IMR-90 (cell line): ENCODE data around the gene FBXW7. TPM values are rescaled to one million over a fixed set of nuclear protein-coding genes. Genes with fewer than 3 reads are reported as not detected.
A peak's percentile ranks its signal among the peaks of the same experiment; 100 is the strongest.

Experiments used
- ATAC-seq: fragments of 200-7000 bp; cut with Tn5 transposase; 2 replicates; pipeline ENCODE4 v1.9.1; 2020; ENCODE audit warnings: low read depth, mild to moderate bottlenecking, moderate library complexity
- BruUV-seq: library from RNA; stranded (reverse); fragments of 400-500 nt; replicated peaks from 2 replicates; lab custom pipeline; 2021; lab: Mats Ljungman, UMichigan
- CTCF ChIA-PET: fragments of 300-600 bp; formaldehyde crosslinking; extraction: SDS; loops from one replicate; lab custom pipeline; 2021; ENCODE audit warnings: antibody characterized with exemption; lab: Yijun Ruan, JAX
- POLR2A ChIA-PET: fragments of 300-600 bp; sonication (Branson Sonifier 250); formaldehyde crosslinking; loops from one replicate; lab custom pipeline; 2022; ENCODE audit warnings: antibody characterized with exemption; ENCODE audit not compliant: unreplicated experiment; lab: Charles Lee
- DNase-seq: peaks from one replicate; pipeline ENCODE4 v3.0.0; 2013
- H2AFZ ChIP-seq: replicated peaks from 2 replicates; pipeline ENCODE3; 2013; ENCODE audit warnings: low read length, mild to moderate bottlenecking; ENCODE audit not compliant: poor library complexity
- H2AK5ac ChIP-seq: 2 replicates; pipeline ENCODE4 v1.6.1; 2013; ENCODE audit warnings: low read depth, low read length, inconsistent platforms
- H2AK9ac ChIP-seq: replicated peaks from 2 replicates; pipeline ENCODE3; 2013; ENCODE audit warnings: mild to moderate bottlenecking, low read depth, low read length, moderate library complexity; ENCODE audit not compliant: poor library complexity
- H2BK120ac ChIP-seq: 2 replicates; pipeline ENCODE4 v1.6.1; 2013; ENCODE audit warnings: low read depth, low read length, inconsistent platforms
- H2BK15ac ChIP-seq: 3 replicates; pipeline ENCODE4 v1.6.1; 2013; ENCODE audit warnings: low read depth, low read length, inconsistent platforms
- H2BK20ac ChIP-seq: 2 replicates; pipeline ENCODE4 v1.6.1; 2013; ENCODE audit warnings: low read depth, mild to moderate bottlenecking, inconsistent platforms, low read length, moderate library complexity
- H2BK5ac ChIP-seq: 2 replicates; pipeline ENCODE4 v1.6.1; 2013; ENCODE audit warnings: mild to moderate bottlenecking, low read depth, low read length, inconsistent platforms; ENCODE audit not compliant: poor library complexity, severe bottlenecking
- H3K14ac ChIP-seq: replicated peaks from 2 replicates; pipeline ENCODE4 v1.6.1; 2013; ENCODE audit warnings: low read depth, low read length, inconsistent platforms
- H3K18ac ChIP-seq: 2 replicates; pipeline ENCODE4 v1.6.1; 2013; ENCODE audit warnings: low read depth, low read length, control low read depth
- H3K23ac ChIP-seq: 2 replicates; pipeline ENCODE4 v1.6.1; 2013; ENCODE audit warnings: low read depth, low read length, inconsistent platforms
- H3K27ac ChIP-seq: 2 replicates; pipeline ENCODE4 v1.5.1; 2013; ENCODE audit warnings: mild to moderate bottlenecking, control low read depth, low read length; ENCODE audit not compliant: insufficient read depth
- H3K27me3 ChIP-seq: 2 replicates; pipeline ENCODE4 v1.6.1; 2013; ENCODE audit warnings: low read length; ENCODE audit not compliant: control insufficient read depth, insufficient read depth
- H3K36me3 ChIP-seq: 2 replicates; pipeline ENCODE4 v1.6.1; 2013; ENCODE audit warnings: low read length, mixed read lengths; ENCODE audit not compliant: control insufficient read depth, insufficient read depth
- H3K4ac ChIP-seq: 2 replicates; pipeline ENCODE4 v1.6.1; 2013; ENCODE audit warnings: low read depth, low read length, inconsistent platforms
- H3K4me1 ChIP-seq: 2 replicates; pipeline ENCODE4 v1.6.1; 2013; ENCODE audit warnings: low read length, mixed read lengths; ENCODE audit not compliant: control insufficient read depth, insufficient read depth
- H3K4me2 ChIP-seq: 2 replicates; pipeline ENCODE4 v1.6.1; 2013; ENCODE audit warnings: low read depth, mild to moderate bottlenecking, control low read depth, low read length, moderate library complexity
- H3K4me3 ChIP-seq: 2 replicates; pipeline ENCODE4 v1.5.1; 2013; ENCODE audit warnings: low read depth, mild to moderate bottlenecking, control low read depth, low read length, moderate library complexity; ENCODE audit not compliant: insufficient read depth
- H3K56ac ChIP-seq: 2 replicates; pipeline ENCODE4 v1.6.1; 2013; ENCODE audit warnings: low read length, inconsistent platforms; ENCODE audit not compliant: insufficient read depth; ENCODE audit errors: extremely low read depth
- H3K79me1 ChIP-seq, 2 experiments: 2 replicates each; pipeline ENCODE4 v1.6.1; 2013; ENCODE audit warnings: low read length in 2 of 2, inconsistent platforms in 1 of 2, low read depth in 1 of 2
- H3K9ac ChIP-seq: 2 replicates; pipeline ENCODE4 v1.6.1; 2013; ENCODE audit warnings: low read depth, low read length, control low read depth
- H3K9me1 ChIP-seq: 2 replicates; pipeline ENCODE4 v1.6.1; 2013; ENCODE audit warnings: low read length, inconsistent platforms; ENCODE audit not compliant: insufficient read depth
- H3K9me3 ChIP-seq: 2 replicates; pipeline ENCODE4 v1.6.1; 2013; ENCODE audit warnings: low read length; ENCODE audit not compliant: control insufficient read depth, insufficient read depth
- H4K20me1 ChIP-seq: 2 replicates; pipeline ENCODE4 v1.6.1; 2013; ENCODE audit warnings: low read length, inconsistent platforms; ENCODE audit not compliant: insufficient read depth
- H4K5ac ChIP-seq: 2 replicates; pipeline ENCODE4 v1.6.1; 2013; ENCODE audit warnings: mild to moderate bottlenecking, low read depth, low read length, control low read depth
- H4K8ac ChIP-seq, 2 experiments: 2 replicates each; pipeline ENCODE4 v1.6.1; 2013; ENCODE audit warnings: low read depth in 2 of 2, low read length in 2 of 2, control low read depth in 1 of 2, inconsistent platforms in 1 of 2
- H4K91ac ChIP-seq: 2 replicates; pipeline ENCODE4 v1.6.1; 2013; ENCODE audit warnings: low read depth, low read length, inconsistent platforms; ENCODE audit not compliant: insufficient read depth
- BHLHE40 ChIP-seq: fragments of 150-350 bp; IDR thresholded peaks from 2 replicates; pipeline ENCODE4 v1.6.1; 2016; ENCODE audit warnings: mild to moderate bottlenecking, low read depth, low read length
- CEBPB ChIP-seq: IDR thresholded peaks from 2 replicates; pipeline ENCODE4 v1.6.1; 2012; ENCODE audit warnings: low read depth, low read length, improper control_type of control experiment
- CHD1 ChIP-seq: IDR thresholded peaks from 2 replicates; pipeline ENCODE4 v1.6.1; 2012; ENCODE audit warnings: low read depth, low read length, improper control_type of control experiment
- CTCF ChIP-seq: conservative IDR thresholded peaks from 2 replicates; pipeline ENCODE4 v1.5.1; 2012; ENCODE audit warnings: mild to moderate bottlenecking, low read depth, low read length, improper control_type of control experiment
- ELK1 ChIP-seq: fragments of 150-350 bp; IDR thresholded peaks from 2 replicates; pipeline ENCODE4 v1.6.1; 2016; ENCODE audit warnings: low read depth, mild to moderate bottlenecking, low read length, moderate library complexity, borderline replicate concordance
- FOS ChIP-seq: fragments of 150-350 bp; IDR thresholded peaks from 2 replicates; pipeline ENCODE4 v1.6.1; 2016; ENCODE audit warnings: low read depth, low read length
- MAFK ChIP-seq: IDR thresholded peaks from 2 replicates; pipeline ENCODE4 v1.6.1; 2012; ENCODE audit warnings: low read depth, low read length, improper control_type of control experiment
- MAZ ChIP-seq: IDR thresholded peaks from 2 replicates; pipeline ENCODE4 v1.6.1; 2012; ENCODE audit warnings: low read depth, mild to moderate bottlenecking, low read length, improper control_type of control experiment, moderate library complexity, borderline replicate concordance
- MXI1 ChIP-seq: IDR thresholded peaks from 2 replicates; pipeline ENCODE4 v1.6.1; 2012; ENCODE audit warnings: low read depth, mild to moderate bottlenecking, low read length, moderate library complexity, borderline replicate concordance
- NFE2L2 ChIP-seq: fragments of 150-350 bp; IDR thresholded peaks from 2 replicates; pipeline ENCODE4 v1.6.1; 2016; ENCODE audit warnings: low read depth, mild to moderate bottlenecking, low read length
- POLR2A ChIP-seq: IDR thresholded peaks from 2 replicates; pipeline ENCODE4 v1.6.1; 2012; ENCODE audit warnings: mild to moderate bottlenecking, low read depth, low read length
- RAD21 ChIP-seq: IDR thresholded peaks from 2 replicates; pipeline ENCODE4 v1.6.1; 2012; ENCODE audit warnings: low read length, improper control_type of control experiment
- RCOR1 ChIP-seq: IDR thresholded peaks from 2 replicates; pipeline ENCODE4 v1.6.1; 2012; ENCODE audit warnings: mild to moderate bottlenecking, low read length, improper control_type of control experiment; ENCODE audit not compliant: insufficient replicate concordance
- RFX5 ChIP-seq: IDR thresholded peaks from 2 replicates; pipeline ENCODE4 v1.8.0; 2012; ENCODE audit warnings: low read depth, mild to moderate bottlenecking, low read length, moderate library complexity
- SMC3 ChIP-seq: fragments of 150-350 bp; IDR thresholded peaks from 2 replicates; pipeline ENCODE4 v1.6.1; 2016; ENCODE audit warnings: low read depth, mild to moderate bottlenecking, antibody characterized with exemption, low read length, moderate library complexity
- WGBS, 2 experiments: methylation state at CpG; one replicate each; pipeline versions ENCODE4 v1.1.5 to v1.1.7; 2013; ENCODE audit warnings: missing lambda C conversion rate in 2 of 2; ENCODE audit not compliant: insufficient read length in 1 of 2; ENCODE audit errors: extremely low coverage in 2 of 2; 5-methylcytosine and 5-hydroxymethylcytosine counted together
- dilution Hi-C: fragments of 300-500 bp; cut with HindIII; formaldehyde crosslinking; loops from one replicate; pipeline ENCODE4 v1.14.3; 2018; ENCODE audit warnings: low sequenced_read_pairs; ENCODE audit not compliant: unreplicated experiment
- in situ Hi-C: fragments of 300-500 bp; cut with MboI; formaldehyde crosslinking; loops from 3 replicates; pipeline ENCODE4 v1.14.3; 2019; ENCODE audit warnings: low sequenced_read_pairs, inconsistent platforms, mixed read lengths
- intact Hi-C: fragments of 100-400 bp; cut with micrococcal nuclease; formaldehyde crosslinking; loops from 2 replicates; pipeline ENCODE4 v1.10.0; 2022
- polyA plus RNA-seq, 3 experiments: library from polyadenylated mRNA; depleted of rRNA; stranded (reverse); fragments of >200 nt; gene quantifications; 2 replicates each; pipeline ENCODE4 v1.2.3, GENCODE V29; 2012; ENCODE audit warnings: low replicate concordance in 1 of 3
- total RNA-seq: library from RNA; depleted of rRNA; stranded (reverse); fragments of >200 nt; gene quantifications from 2 replicates; pipeline ENCODE4 v1.2.3, GENCODE V29; 2012
- TF ChIP-seq, protein P1 (sequence below): fragments of 150-350 bp; IDR thresholded peaks from 2 replicates; pipeline ENCODE4 v1.6.1; 2017; ENCODE audit warnings: mild to moderate bottlenecking, antibody characterized with exemption, low read length, low read depth

Gene FBXW7
- total and polyA plus RNA-seq, 2 of the 4 experiments (the other 2 are of a cell fraction), result 7.2 to 27.4 TPM

- Histone ChIP-seq H3K23ac (no peak overlapping the region), H3K27me3 (no peaks in the 10 kb centered on the region), H4K5ac (no peak overlapping the region), H2BK120ac (no peak overlapping the region), H3K18ac (no peak overlapping the region), H3K4ac (no peak overlapping the region), H2AK9ac (no peak overlapping the region), H4K20me1 (no peaks in the 10 kb centered on the region; the same call in 1 of the 2 replicates), H3K14ac (no peak overlapping the region), H3K9ac (no peak overlapping the region), H3K4me3 (no peak overlapping the region), H2BK5ac (no peak overlapping the region), H3K56ac (no peak overlapping the region), H2AK5ac (no peak overlapping the region), H3K36me3 (no peaks in the 10 kb centered on the region), H3K4me2 (no peak overlapping the region), H2AFZ (no peak overlapping the region), H3K9me3 (no peaks in the 10 kb centered on the region), H3K4me1 (peaks cover 2% of the 10 kb centered on the region; the same call in 1 of the 2 replicates), H3K79me1 (peaks cover 9 to 15% of the 10 kb centered on the region in 2 experiments; a peak in 2 of 4 replicates), H3K27ac (no peak overlapping the region), H4K8ac (0 out of 4 replicates have a peak overlapping the region, but pooled peaks of 1 of the 2 experiments have one; percentile 5), H2BK20ac (no peak overlapping the region), H2BK15ac (no peak overlapping the region), H3K9me1 (no peaks in the 10 kb centered on the region), H4K91ac (no peak overlapping the region)
- in situ Hi-C loops, result no loop called here
- DNase-seq (no peak), ATAC-seq (no peak)
- dilution Hi-C loops, result no loop called here
- TF ChIP-seq POLR2A (no peak), MAZ (no peak), RAD21 (no peak), NFE2L2 (no peak), RFX5 (no peak), ELK1 (no peak), FOS (no peak), SMC3 (no peak), RCOR1 (no peak), MAFK (no peak), CHD1 (no peak), BHLHE40 (no peak), MXI1 (no peak), CEBPB (no peak), CTCF (no peak)
- TF ChIP-seq, protein P1, sequence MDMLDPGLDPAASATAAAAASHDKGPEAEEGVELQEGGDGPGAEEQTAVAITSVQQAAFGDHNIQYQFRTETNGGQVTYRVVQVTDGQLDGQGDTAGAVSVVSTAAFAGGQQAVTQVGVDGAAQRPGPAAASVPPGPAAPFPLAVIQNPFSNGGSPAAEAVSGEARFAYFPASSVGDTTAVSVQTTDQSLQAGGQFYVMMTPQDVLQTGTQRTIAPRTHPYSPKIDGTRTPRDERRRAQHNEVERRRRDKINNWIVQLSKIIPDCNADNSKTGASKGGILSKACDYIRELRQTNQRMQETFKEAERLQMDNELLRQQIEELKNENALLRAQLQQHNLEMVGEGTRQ, result no peak
- POLR2A ChIA-PET, result no interaction called here
- CTCF ChIA-PET, result interaction anchor here (1.1 kb wide), 1 partner anchor 10 kb away, joined by 5 read pairs; no protein-coding TSS in a partner anchor
- intact Hi-C loops, result no loop called here
- no TSS peak for BruUV-seq
- WGBS, 2 experiments, result no CpG with 5 or more reads among the region's 3 CpGs
These were observed 167.9 kb downstream of the FBXW7 start for GRCh38 chr4:152368001-152368400.
